Stimulated activated CD8-positive, alpha-beta memory T cell treated with anti-CD3 and anti-CD28 coated beads, Interleukin-7, amount 100 ng/mL, for 1 hour (primary cell): ENCODE measurements around the gene B4GALT2.
A peak's percentile ranks its signal among the peaks of the same experiment; 100 is the strongest.

ENCODE experiments used
- DNase-seq, 2 donors: peaks; one replicate each; pipeline ENCODE4 v3.0.0-alpha.2; 2020; ENCODE audit warnings: low read depth in 2 of 2

Gene B4GALT2

GRCh38 chr1:43984855-43985254, 5.8 kb downstream of the B4GALT2 start:
- DNase-seq = no peak

GRCh38 chr1:43985984-43986595, 7.1 kb downstream of the B4GALT2 start:
- no peak for DNase-seq

- DNase-seq = no peak
Observed at GRCh38 chr1:43986712-43987111, 7.7 kb downstream of the B4GALT2 start.

- DNase-seq = no peak
Observed at GRCh38 chr1:43987159-43987902, 8.3 kb downstream of the B4GALT2 start.

- no peak for DNase-seq
Observed at GRCh38 chr1:43990271-43991199, 11.5 kb downstream of the B4GALT2 start.

- no peak for DNase-seq
Observed at GRCh38 chr1:43991200-43991475, 12.1 kb downstream of the B4GALT2 start.

- DNase-seq = peak; percentile 54 to 56
Observed at GRCh38 chr1:43991476-43992231, 12.6 kb downstream of the B4GALT2 start, which contains the start of gene CCDC24. CCDC24 (plus strand) TSS chr1:43991599; CDS start chr1:43991879, 280 bp downstream.

- no peak for DNase-seq
Observed at GRCh38 chr1:43992232-43992995, 13.4 kb downstream of the B4GALT2 start.

- no peak for DNase-seq
Observed at GRCh38 chr1:43993206-43993914, 14.3 kb downstream of the B4GALT2 start.

GRCh38 chr1:43994071-43994470, 15.1 kb downstream of the B4GALT2 start:
- DNase-seq = no peak

- DNase-seq = no peak
Observed at GRCh38 chr1:43994794-43995790, 16.1 kb downstream of the B4GALT2 start.

GRCh38 chr1:43995984-43996732, 17.1 kb downstream of the B4GALT2 start:
- DNase-seq = no peak

GRCh38 chr1:43996733-43997115, 17.7 kb downstream of the B4GALT2 start:
- no peak for DNase-seq

GRCh38 chr1:43997295-43997999, 18.4 kb downstream of the B4GALT2 start:
- no peak for DNase-seq

GRCh38 chr1:43998000-43998378, 19.0 kb downstream of the B4GALT2 start:
- DNase-seq = no peak

- no peak for DNase-seq
Observed at GRCh38 chr1:43999455-43999854, 20.4 kb downstream of the B4GALT2 start.

- no peak for DNase-seq
Observed at GRCh38 chr1:44000122-44000665, 21.2 kb downstream of the B4GALT2 start.

GRCh38 chr1:44002165-44002564, 23.2 kb downstream of the B4GALT2 start:
- DNase-seq = no peak
